Measurements from ENCODE around the gene ZNF432. TPM values are rescaled to one million over a fixed set of nuclear protein-coding genes. Genes with fewer than 3 reads are reported as not detected.

The ZNF432 gene
- total and polyA plus RNA-seq, 12 donors: 2.3 to 32.1 (median 12.5) TPM

DNA sequence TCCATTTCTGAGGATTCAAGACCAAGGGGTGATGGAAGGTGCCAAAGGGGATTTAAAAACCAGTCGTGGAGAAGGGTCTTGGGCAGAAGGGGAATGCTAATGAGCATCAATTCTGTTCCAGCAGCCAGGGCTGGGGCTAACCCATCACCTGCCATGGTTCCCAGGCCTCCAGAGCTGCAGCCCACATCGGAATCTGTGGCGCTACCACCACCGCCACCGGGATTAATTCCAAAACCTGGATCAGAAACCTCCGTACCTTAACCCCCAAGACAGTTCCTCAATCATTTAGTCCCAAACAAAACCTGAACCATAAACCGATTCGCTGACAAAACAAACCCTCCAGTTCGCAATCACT lies 41.2 kb downstream of the ZNF432 start:
- whole genome bisulfite sequencing, 4 donors: 5 to 9% (median 8%) methylated on average over 3 to 9 of the region's 9 CpGs
- peak overlapping the region; percentile 57 to 90 (median 70) for H3K4me3 ChIP-seq
- no peaks in the 10 kb centered on the region for H3K27me3 ChIP-seq
- TF ChIP-seq POLR2A (IDR thresholded peaks at IDR 0.05): no peak
- TF ChIP-seq, protein P1, sequence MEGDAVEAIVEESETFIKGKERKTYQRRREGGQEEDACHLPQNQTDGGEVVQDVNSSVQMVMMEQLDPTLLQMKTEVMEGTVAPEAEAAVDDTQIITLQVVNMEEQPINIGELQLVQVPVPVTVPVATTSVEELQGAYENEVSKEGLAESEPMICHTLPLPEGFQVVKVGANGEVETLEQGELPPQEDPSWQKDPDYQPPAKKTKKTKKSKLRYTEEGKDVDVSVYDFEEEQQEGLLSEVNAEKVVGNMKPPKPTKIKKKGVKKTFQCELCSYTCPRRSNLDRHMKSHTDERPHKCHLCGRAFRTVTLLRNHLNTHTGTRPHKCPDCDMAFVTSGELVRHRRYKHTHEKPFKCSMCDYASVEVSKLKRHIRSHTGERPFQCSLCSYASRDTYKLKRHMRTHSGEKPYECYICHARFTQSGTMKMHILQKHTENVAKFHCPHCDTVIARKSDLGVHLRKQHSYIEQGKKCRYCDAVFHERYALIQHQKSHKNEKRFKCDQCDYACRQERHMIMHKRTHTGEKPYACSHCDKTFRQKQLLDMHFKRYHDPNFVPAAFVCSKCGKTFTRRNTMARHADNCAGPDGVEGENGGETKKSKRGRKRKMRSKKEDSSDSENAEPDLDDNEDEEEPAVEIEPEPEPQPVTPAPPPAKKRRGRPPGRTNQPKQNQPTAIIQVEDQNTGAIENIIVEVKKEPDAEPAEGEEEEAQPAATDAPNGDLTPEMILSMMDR (IDR thresholded peaks at IDR 0.05): no peak
- H3K9me3 ChIP-seq (replicated peaks in 1 of 3): peaks cover 0 to 9% (median 7%) of the 10 kb centered on the region in 3 donors
- H3K4me1 ChIP-seq (replicated peaks in 1 of 2): peaks cover 3 to 6% of the 10 kb centered on the region in 2 donors
- H3K36me3 ChIP-seq (replicated peaks in 1 of 2): peaks cover 0 to 6% of the 10 kb centered on the region in 2 donors
- peak overlapping the region in 3 of 5 donors; percentile 73 to 90 (median 79) for H3K27ac ChIP-seq
- DNase-seq: no peak
- intact Hi-C loops (cut with DNase I): no loop called here

DNA sequence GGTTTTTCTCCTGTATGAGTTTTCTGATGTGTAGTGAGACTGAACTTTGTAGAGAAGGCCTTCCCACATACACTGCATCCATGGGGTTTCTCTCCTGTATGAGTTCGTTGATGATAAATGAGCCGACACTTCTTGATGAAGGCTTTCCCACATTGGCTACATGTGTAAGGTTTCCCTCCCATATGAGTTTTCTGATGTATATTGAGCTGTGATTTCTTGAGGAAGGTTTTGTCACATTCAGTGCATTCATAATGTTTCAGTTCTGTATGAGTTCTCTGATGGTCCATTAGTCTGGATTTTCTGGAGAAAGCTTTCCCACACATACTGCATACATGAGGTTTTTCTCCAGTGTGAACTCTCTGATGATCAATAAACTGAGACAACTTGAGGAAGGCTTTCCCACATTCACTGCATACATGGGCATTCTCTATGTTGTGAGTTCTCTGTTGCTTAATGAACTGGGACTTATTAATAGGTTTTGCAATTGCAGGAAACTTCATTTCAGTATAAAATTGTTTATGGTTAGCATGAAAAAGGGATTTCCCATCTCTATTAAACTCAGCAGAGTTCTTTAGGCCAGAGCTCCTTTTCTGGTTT lies 54.5 kb downstream of the ZNF432 start:
- DNase-seq: no peak
- Histone ChIP-seq H3K27me3 (no peaks in the 10 kb centered on the region), H3K4me1 (replicated peaks in 1 of 2) (no peaks in the 10 kb centered on the region), H3K36me3 (replicated peaks in 1 of 2) (peaks cover 0 to 24% of the 10 kb centered on the region in 2 donors), H3K4me3 (peak overlapping the region in 1 of 4 donors; percentile 11), H3K27ac (no peak overlapping the region), H3K9me3 (replicated peaks in 1 of 3) (peaks cover 7 to 78% (median 47%) of the 10 kb centered on the region in 3 donors)
- intact Hi-C loops (cut with DNase I): no loop called here
- 96 to 100% (median 97%) methylated on average over 2 of the region's 2 CpGs for WGBS, 4 donors
- TF ChIP-seq, protein P1 (IDR thresholded peaks at IDR 0.05): no peak
- TF ChIP-seq POLR2A (IDR thresholded peaks at IDR 0.05): no peak

DNA sequence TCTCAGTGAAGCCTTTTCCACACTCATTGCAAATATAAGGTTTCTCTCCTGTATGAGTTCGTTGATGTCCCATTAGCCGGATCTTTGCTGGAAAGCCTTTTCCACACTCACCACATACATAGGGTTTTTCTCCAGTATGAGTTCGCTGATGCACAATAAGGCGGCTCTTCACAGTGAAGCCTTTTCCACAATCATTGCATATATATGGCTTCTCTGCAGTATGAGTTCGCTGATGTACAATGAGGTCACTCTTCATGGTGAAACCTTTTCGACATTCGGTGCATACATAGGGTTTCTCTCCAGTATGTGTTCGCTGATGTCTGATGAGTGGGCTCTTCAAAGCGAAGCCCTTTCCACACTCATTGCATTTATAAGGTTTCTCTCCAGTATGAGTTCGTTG lies 55.2 kb downstream of the ZNF432 start:
- 97 to 98% (median 98%) methylated on average over 10 of the region's 10 CpGs for WGBS, 4 donors
- Histone ChIP-seq H3K36me3 (replicated peaks in 1 of 2) (peaks cover 0 to 16% of the 10 kb centered on the region in 2 donors), H3K9me3 (replicated peaks in 1 of 3) (peaks cover 7 to 75% (median 40%) of the 10 kb centered on the region in 3 donors), H3K27me3 (no peaks in the 10 kb centered on the region), H3K27ac (no peak overlapping the region), H3K4me3 (no peak overlapping the region), H3K4me1 (replicated peaks in 1 of 2) (no peaks in the 10 kb centered on the region)
- no peak for DNase-seq
- TF ChIP-seq, protein P1 (IDR thresholded peaks at IDR 0.05): no peak
- no peak for TF ChIP-seq POLR2A (IDR thresholded peaks at IDR 0.05)
- intact Hi-C loops (cut with DNase I): no loop called here

DNA sequence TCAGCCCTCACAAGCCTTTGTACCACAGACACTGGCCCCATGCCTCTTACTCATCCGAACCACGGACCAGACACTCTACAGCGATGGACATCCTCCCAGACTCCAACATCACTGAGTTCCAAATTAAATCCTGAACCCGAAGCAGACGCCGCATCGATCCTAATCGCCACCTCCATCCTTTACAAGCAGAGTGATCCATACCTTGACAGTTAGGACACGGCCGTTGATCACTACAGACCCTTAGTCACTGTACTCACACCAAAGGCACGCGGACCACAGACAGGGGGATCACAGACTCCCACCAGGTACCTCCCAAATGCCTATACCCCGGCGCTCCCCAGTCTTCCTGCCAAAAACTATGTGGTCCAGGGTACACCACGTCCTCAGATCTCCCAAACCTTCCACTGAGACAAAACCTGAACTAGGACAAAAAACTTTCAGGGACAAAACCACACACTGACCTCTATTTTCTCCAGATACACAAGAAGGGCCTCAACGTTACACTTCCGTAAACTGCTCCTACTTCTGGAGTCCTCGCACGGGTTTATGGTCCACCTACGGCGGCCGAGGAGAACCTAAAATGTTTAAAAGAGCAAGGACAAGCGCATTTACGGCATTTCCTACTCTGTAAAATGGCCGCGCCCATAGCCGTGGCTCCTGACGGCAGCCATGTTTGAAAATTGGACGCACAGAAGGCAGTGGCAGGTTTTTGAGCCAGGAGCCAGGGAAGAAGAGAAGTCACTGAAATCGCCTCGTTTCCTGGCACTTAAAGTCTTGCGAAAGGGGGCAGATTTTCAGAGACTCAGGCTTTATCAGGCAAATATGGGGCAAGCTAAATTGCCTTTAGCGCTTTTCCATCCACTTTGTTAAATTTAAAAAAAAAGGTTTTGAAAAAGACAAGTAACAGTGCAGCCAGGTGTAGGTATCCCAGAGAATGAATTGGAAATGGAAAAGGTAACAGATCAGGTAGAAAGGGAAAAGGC lies 62.0 kb downstream of the ZNF432 start, which contains the start of gene ZNF350:
Gene ZNF350 (minus strand): TSS at position 532 of the 983 bp plus-strand sequence. CDS start 12,480 bp downstream, outside the sequence.
- H3K9me3 ChIP-seq (replicated peaks in 1 of 3): peaks cover 0 to 24% (median 0%) of the 10 kb centered on the region in 3 donors
- TF ChIP-seq POLR2A (IDR thresholded peaks at IDR 0.05): peak in 1 of 2 donors; percentile 63
- TF ChIP-seq, protein P1 (IDR thresholded peaks at IDR 0.05): no peak
- H3K36me3 ChIP-seq (replicated peaks in 1 of 2): no peaks in the 10 kb centered on the region
- no peaks in the 10 kb centered on the region for H3K27me3 ChIP-seq
- intact Hi-C loops (cut with DNase I): no loop called here
- peak within 1 kb of the TSS; percentile 45 to 94 (median 72) for H3K4me3 ChIP-seq
- peak within 1 kb of the TSS in 4 of 5 donors; percentile 50 to 65 (median 53) for H3K27ac ChIP-seq
- peak; percentile 94 to 97 (median 94) for DNase-seq
- 2 to 3% (median 3%) methylated on average over 33 of the region's 33 CpGs for WGBS, 4 donors
- H3K4me1 ChIP-seq (replicated peaks in 1 of 2): peaks cover 6 to 9% of the 10 kb centered on the region in 2 donors
